ENCODE data around the gene SHD. TPM values are rescaled to one million over a fixed set of nuclear protein-coding genes. Genes with fewer than 3 reads are reported as not detected.

Gene SHD
- total RNA-seq, 3 donors from 2014 or later = not detected

DNA sequence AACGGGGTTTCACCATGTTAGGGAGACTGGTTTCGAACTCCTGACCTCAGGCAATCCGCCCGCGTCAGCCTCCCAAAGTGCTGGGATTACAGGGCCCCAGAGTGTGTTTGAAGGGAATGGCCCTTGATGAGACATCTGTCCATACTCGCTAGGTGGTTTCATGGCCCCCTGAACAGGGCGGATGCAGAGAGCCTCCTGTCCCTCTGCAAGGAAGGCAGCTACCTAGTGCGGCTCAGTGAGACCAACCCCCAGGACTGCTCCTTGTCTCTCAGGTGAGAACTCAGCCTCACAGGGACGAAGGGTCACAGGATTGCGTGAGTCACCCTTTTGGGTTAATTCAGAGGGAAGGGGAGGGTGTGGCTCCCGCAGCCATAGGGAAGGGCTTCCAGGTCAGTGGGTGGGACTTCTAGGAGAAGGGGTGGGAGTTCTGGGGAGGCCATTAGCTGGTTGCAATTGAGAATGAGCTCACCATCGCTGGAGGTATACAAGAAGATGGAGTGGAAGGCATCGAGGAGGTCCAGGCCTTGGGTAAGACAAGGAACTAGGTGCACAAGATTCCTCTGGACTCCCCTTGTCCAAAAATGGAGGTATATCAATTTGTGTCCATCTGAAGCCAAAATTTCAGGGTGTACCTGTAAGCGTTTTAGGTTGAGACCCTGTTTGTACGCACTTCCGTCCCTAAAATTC, 9.2 kb downstream of the SHD start:
- Histone ChIP-seq H3K27ac (no peak overlapping the region), H3K9me3 (no peaks in the 10 kb centered on the region), H3K27me3 (peaks cover 0 to 16% of the 10 kb centered on the region in 2 donors), H3K4me3 (no peak overlapping the region), H3K36me3 (no peaks in the 10 kb centered on the region), H3K4me1 (no peaks in the 10 kb centered on the region)
- intact Hi-C loops (cut with DNase I; ENCODE audit: low total_unique reads) = no loop called here
- no peak for TF ChIP-seq POLR2AphosphoS5 (IDR thresholded peaks at IDR 0.05)
- TF ChIP-seq, protein P1, sequence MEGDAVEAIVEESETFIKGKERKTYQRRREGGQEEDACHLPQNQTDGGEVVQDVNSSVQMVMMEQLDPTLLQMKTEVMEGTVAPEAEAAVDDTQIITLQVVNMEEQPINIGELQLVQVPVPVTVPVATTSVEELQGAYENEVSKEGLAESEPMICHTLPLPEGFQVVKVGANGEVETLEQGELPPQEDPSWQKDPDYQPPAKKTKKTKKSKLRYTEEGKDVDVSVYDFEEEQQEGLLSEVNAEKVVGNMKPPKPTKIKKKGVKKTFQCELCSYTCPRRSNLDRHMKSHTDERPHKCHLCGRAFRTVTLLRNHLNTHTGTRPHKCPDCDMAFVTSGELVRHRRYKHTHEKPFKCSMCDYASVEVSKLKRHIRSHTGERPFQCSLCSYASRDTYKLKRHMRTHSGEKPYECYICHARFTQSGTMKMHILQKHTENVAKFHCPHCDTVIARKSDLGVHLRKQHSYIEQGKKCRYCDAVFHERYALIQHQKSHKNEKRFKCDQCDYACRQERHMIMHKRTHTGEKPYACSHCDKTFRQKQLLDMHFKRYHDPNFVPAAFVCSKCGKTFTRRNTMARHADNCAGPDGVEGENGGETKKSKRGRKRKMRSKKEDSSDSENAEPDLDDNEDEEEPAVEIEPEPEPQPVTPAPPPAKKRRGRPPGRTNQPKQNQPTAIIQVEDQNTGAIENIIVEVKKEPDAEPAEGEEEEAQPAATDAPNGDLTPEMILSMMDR (IDR thresholded peaks at IDR 0.05) = no peak
- TF ChIP-seq POLR2A (IDR thresholded peaks at IDR 0.05) = no peak
- no peak for DNase-seq (ENCODE audit: low spot score in 2 of 2)

- Histone ChIP-seq H3K36me3 (no peaks in the 10 kb centered on the region), H3K4me3 (no peak overlapping the region), H3K27me3 (peaks cover 0 to 4% of the 10 kb centered on the region in 2 donors), H3K4me1 (no peaks in the 10 kb centered on the region), H3K9me3 (no peaks in the 10 kb centered on the region), H3K27ac (no peak overlapping the region)
- TF ChIP-seq, protein P1 (IDR thresholded peaks at IDR 0.05) = no peak
- TF ChIP-seq POLR2A (IDR thresholded peaks at IDR 0.05) = no peak
- no peak for TF ChIP-seq POLR2AphosphoS5 (IDR thresholded peaks at IDR 0.05)
- no peak for DNase-seq (ENCODE audit: low spot score in 2 of 2)
- intact Hi-C loops (cut with DNase I; ENCODE audit: low total_unique reads) = no loop called here
Measured at GRCh38 chr19:4291184-4291732, 12.2 kb downstream of the SHD start.

- intact Hi-C loops (cut with DNase I; ENCODE audit: low total_unique reads) = no loop called here
- Histone ChIP-seq H3K4me1 (no peaks in the 10 kb centered on the region), H3K4me3 (no peak overlapping the region), H3K9me3 (no peaks in the 10 kb centered on the region), H3K27ac (no peak overlapping the region), H3K36me3 (no peaks in the 10 kb centered on the region), H3K27me3 (peaks cover 0 to 4% of the 10 kb centered on the region in 2 donors)
- DNase-seq (ENCODE audit: low spot score in 2 of 2) = no peak
- no peak for TF ChIP-seq POLR2A (IDR thresholded peaks at IDR 0.05)
- no peak for TF ChIP-seq POLR2AphosphoS5 (IDR thresholded peaks at IDR 0.05)
- TF ChIP-seq, protein P1 (IDR thresholded peaks at IDR 0.05) = no peak
Measured at GRCh38 chr19:4292515-4292914, 13.4 kb downstream of the SHD start.

GRCh38 chr19:4294389-4294788, 15.3 kb downstream of the SHD start:
- no peaks in the 10 kb centered on the region for H3K36me3 ChIP-seq
- no peak overlapping the region for H3K27ac ChIP-seq
- TF ChIP-seq POLR2A (IDR thresholded peaks at IDR 0.05) (no peak), POLR2AphosphoS5 (IDR thresholded peaks at IDR 0.05) (no peak)
- TF ChIP-seq, protein P1 (IDR thresholded peaks at IDR 0.05) = no peak
- H3K4me3 ChIP-seq = no peak overlapping the region
- peaks cover 0 to 4% of the 10 kb centered on the region in 2 donors for H3K27me3 ChIP-seq
- H3K9me3 ChIP-seq = no peaks in the 10 kb centered on the region
- no peak for DNase-seq (ENCODE audit: low spot score in 2 of 2)
- no peaks in the 10 kb centered on the region for H3K4me1 ChIP-seq
- intact Hi-C loops (cut with DNase I; ENCODE audit: low total_unique reads) = no loop called here

DNA sequence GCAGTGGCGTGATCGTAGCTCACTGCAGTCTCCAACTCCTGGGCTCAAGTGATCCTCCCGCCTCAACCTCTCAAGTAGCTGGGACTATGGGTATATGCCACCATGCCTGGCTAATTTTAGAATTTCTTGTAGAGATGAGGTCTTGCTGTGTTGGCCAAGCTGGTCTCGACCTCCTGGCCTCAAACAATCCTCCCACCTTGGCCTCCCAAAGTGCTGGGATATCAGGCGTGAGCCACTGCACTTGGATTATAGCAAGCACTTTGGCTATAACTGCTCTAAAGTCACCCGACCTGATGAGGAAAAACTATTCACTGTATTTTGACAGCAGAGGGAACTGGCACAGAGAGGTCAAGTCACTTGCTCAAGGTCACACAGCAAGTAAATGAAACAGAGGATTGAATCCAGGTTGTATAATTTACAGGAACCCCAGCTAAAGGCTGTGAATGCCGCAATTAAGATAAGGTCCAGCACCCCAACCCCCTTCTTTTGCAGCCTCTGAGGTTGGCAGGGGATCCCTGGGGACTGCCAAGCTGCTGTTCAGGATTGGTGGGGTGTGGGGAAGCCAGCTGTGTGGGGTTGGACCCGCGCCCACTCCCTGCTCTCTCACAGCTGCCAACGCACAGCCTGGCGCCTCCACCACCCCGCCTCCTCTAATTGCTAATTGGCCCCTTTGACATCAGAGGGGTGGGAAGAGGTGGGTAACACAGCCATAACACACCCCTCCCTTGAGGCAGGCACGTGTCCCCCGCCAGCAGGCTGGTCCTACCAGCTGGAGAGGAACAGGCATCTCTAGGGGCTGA, 17.1 kb downstream of the SHD start:
- no peaks in the 10 kb centered on the region for H3K4me1 ChIP-seq
- DNase-seq (ENCODE audit: low spot score in 2 of 2) = no peak
- H3K36me3 ChIP-seq = no peaks in the 10 kb centered on the region

More for the DNA sequence above, 17.1 kb downstream of the SHD start:
- TF ChIP-seq, protein P1 (IDR thresholded peaks at IDR 0.05) = no peak
- TF ChIP-seq POLR2AphosphoS5 (IDR thresholded peaks at IDR 0.05) = no peak
- TF ChIP-seq POLR2A (IDR thresholded peaks at IDR 0.05) = no peak
- H3K4me3 ChIP-seq = no peak overlapping the region
- intact Hi-C loops (cut with DNase I; ENCODE audit: low total_unique reads) = no loop called here
- H3K27me3 ChIP-seq = peaks cover 0 to 4% of the 10 kb centered on the region in 2 donors
- no peaks in the 10 kb centered on the region for H3K9me3 ChIP-seq
- no peak overlapping the region for H3K27ac ChIP-seq
